ENCODE results near the gene NSUN7. TPM values are rescaled to one million over a fixed set of nuclear protein-coding genes. Genes with fewer than 3 reads are reported as not detected.

NSUN7 gene
- polyA plus RNA-seq, 1 donor from 2014 or later: 1.1 TPM

GRCh38 chr4:40750461-40751258 is 905 bp downstream of the NSUN7 start:
- peaks cover 2% of the 10 kb centered on the region for H3K36me3 Mint-ChIP-seq
- H3K4me3 Mint-ChIP-seq: peak overlapping the region; percentile 76 to 92 (median 83)
- H3K9me3 Mint-ChIP-seq: peaks cover 0 to 2% (median 2%) of the 10 kb centered on the region in 3 donors
- H3K27me3 Mint-ChIP-seq: peaks cover 14% of the 10 kb centered on the region
- H3K27ac Mint-ChIP-seq: peak overlapping the region in 2 of 3 donors; percentile 69 to 80
- peaks cover 2 to 5% (median 5%) of the 10 kb centered on the region in 3 donors for H3K4me1 Mint-ChIP-seq

- Mint-ChIP-seq H3K9me3 (peaks cover 0 to 2% (median 2%) of the 10 kb centered on the region in 3 donors), H3K4me3 (no peak overlapping the region), H3K36me3 (peaks cover 2% of the 10 kb centered on the region), H3K27ac (no peak overlapping the region), H3K4me1 (peaks cover 0 to 3% (median 2%) of the 10 kb centered on the region in 3 donors), H3K27me3 (peaks cover 10% of the 10 kb centered on the region)
These were observed 5.9 kb downstream of the NSUN7 start for GRCh38 chr4:40755616-40756015.

GRCh38 chr4:40763228-40763716 is 13.5 kb downstream of the NSUN7 start:
- no peaks in the 10 kb centered on the region for H3K36me3 Mint-ChIP-seq
- no peaks in the 10 kb centered on the region for H3K4me1 Mint-ChIP-seq
- no peaks in the 10 kb centered on the region for H3K9me3 Mint-ChIP-seq
- H3K4me3 Mint-ChIP-seq: no peak overlapping the region
- H3K27ac Mint-ChIP-seq: peak overlapping the region in 1 of 3 donors; percentile 32
- H3K27me3 Mint-ChIP-seq: peaks cover 1% of the 10 kb centered on the region

GRCh38 chr4:40769266-40769665 is 19.5 kb downstream of the NSUN7 start:
- H3K4me1 Mint-ChIP-seq: peaks cover 2 to 8% (median 2%) of the 10 kb centered on the region in 3 donors
- peaks cover 0 to 4% (median 0%) of the 10 kb centered on the region in 3 donors for H3K9me3 Mint-ChIP-seq
- peaks cover 3% of the 10 kb centered on the region for H3K27me3 Mint-ChIP-seq
- no peak overlapping the region for H3K27ac Mint-ChIP-seq
- H3K4me3 Mint-ChIP-seq: no peak overlapping the region
- H3K36me3 Mint-ChIP-seq: peaks cover 2% of the 10 kb centered on the region

- peaks cover 0 to 8% (median 5%) of the 10 kb centered on the region in 3 donors for H3K9me3 Mint-ChIP-seq
- no peak overlapping the region for H3K27ac Mint-ChIP-seq
- H3K4me1 Mint-ChIP-seq: peaks cover 2 to 5% (median 2%) of the 10 kb centered on the region in 3 donors
- H3K4me3 Mint-ChIP-seq: no peak overlapping the region
- H3K27me3 Mint-ChIP-seq: peaks cover 3% of the 10 kb centered on the region
- peaks cover 6% of the 10 kb centered on the region for H3K36me3 Mint-ChIP-seq
These were observed 28.3 kb downstream of the NSUN7 start for GRCh38 chr4:40778090-40778489.

GRCh38 chr4:40782876-40783275 is 33.1 kb downstream of the NSUN7 start:
- H3K4me3 Mint-ChIP-seq: no peak overlapping the region
- peaks cover 3% of the 10 kb centered on the region for H3K27me3 Mint-ChIP-seq
- H3K4me1 Mint-ChIP-seq: no peaks in the 10 kb centered on the region
- H3K27ac Mint-ChIP-seq: no peak overlapping the region
- H3K9me3 Mint-ChIP-seq: peaks cover 0 to 4% (median 3%) of the 10 kb centered on the region in 3 donors
- peaks cover 6% of the 10 kb centered on the region for H3K36me3 Mint-ChIP-seq

GRCh38 chr4:40785727-40786126 is 36.0 kb downstream of the NSUN7 start:
- Mint-ChIP-seq H3K9me3 (no peaks in the 10 kb centered on the region), H3K27me3 (peaks cover 5% of the 10 kb centered on the region), H3K27ac (no peak overlapping the region), H3K4me1 (no peaks in the 10 kb centered on the region), H3K36me3 (peaks cover 2% of the 10 kb centered on the region), H3K4me3 (no peak overlapping the region)

GRCh38 chr4:40788331-40788730 is 38.6 kb downstream of the NSUN7 start:
- no peak overlapping the region for H3K27ac Mint-ChIP-seq
- peaks cover 0 to under 1% (median 0%) of the 10 kb centered on the region in 3 donors for H3K4me1 Mint-ChIP-seq
- peaks cover 3% of the 10 kb centered on the region for H3K27me3 Mint-ChIP-seq
- no peak overlapping the region for H3K4me3 Mint-ChIP-seq
- H3K36me3 Mint-ChIP-seq: no peaks in the 10 kb centered on the region
- H3K9me3 Mint-ChIP-seq: no peaks in the 10 kb centered on the region

- peaks cover 3% of the 10 kb centered on the region for H3K27me3 Mint-ChIP-seq
- H3K4me1 Mint-ChIP-seq: peaks cover 0 to 3% (median 0%) of the 10 kb centered on the region in 3 donors
- H3K9me3 Mint-ChIP-seq: no peaks in the 10 kb centered on the region
- H3K36me3 Mint-ChIP-seq: no peaks in the 10 kb centered on the region
- no peak overlapping the region for H3K4me3 Mint-ChIP-seq
- no peak overlapping the region for H3K27ac Mint-ChIP-seq
These were observed 39.3 kb downstream of the NSUN7 start for GRCh38 chr4:40789031-40789430.

GRCh38 chr4:40789771-40790170 is 40.0 kb downstream of the NSUN7 start:
- Mint-ChIP-seq H3K36me3 (no peaks in the 10 kb centered on the region), H3K27ac (no peak overlapping the region), H3K27me3 (peaks cover 3% of the 10 kb centered on the region), H3K4me3 (no peak overlapping the region), H3K4me1 (peaks cover 0 to 3% (median 0%) of the 10 kb centered on the region in 3 donors), H3K9me3 (no peaks in the 10 kb centered on the region)

GRCh38 chr4:40800064-40800463 is 50.3 kb downstream of the NSUN7 start:
- peak overlapping the region in 2 of 3 donors; percentile 4 to 40 for H3K27ac Mint-ChIP-seq
- H3K4me1 Mint-ChIP-seq: peaks cover 6 to 15% (median 11%) of the 10 kb centered on the region in 3 donors
- no peaks in the 10 kb centered on the region for H3K36me3 Mint-ChIP-seq
- H3K27me3 Mint-ChIP-seq: no peaks in the 10 kb centered on the region
- H3K4me3 Mint-ChIP-seq: peak overlapping the region in 3 of 4 donors; percentile 8 to 75 (median 74)
- H3K9me3 Mint-ChIP-seq: no peaks in the 10 kb centered on the region

GRCh38 chr4:40804598-40804997 is 54.8 kb downstream of the NSUN7 start:
- Mint-ChIP-seq H3K4me3 (no peak overlapping the region), H3K27ac (no peak overlapping the region), H3K9me3 (peaks cover 0 to 1% (median 0%) of the 10 kb centered on the region in 3 donors), H3K27me3 (no peaks in the 10 kb centered on the region), H3K4me1 (peaks cover 6 to 11% (median 7%) of the 10 kb centered on the region in 3 donors), H3K36me3 (peaks cover 3% of the 10 kb centered on the region)

GRCh38 chr4:40808926-40809457 is 59.2 kb downstream of the NSUN7 start:
- Mint-ChIP-seq H3K9me3 (peaks cover 0 to 1% (median 0%) of the 10 kb centered on the region in 3 donors), H3K4me3 (no peak overlapping the region), H3K36me3 (peaks cover 3% of the 10 kb centered on the region), H3K27ac (no peak overlapping the region), H3K27me3 (no peaks in the 10 kb centered on the region), H3K4me1 (peaks cover 0 to 4% (median 0%) of the 10 kb centered on the region in 3 donors)

- Mint-ChIP-seq H3K4me3 (no peak overlapping the region), H3K4me1 (peaks cover 0 to 3% (median 0%) of the 10 kb centered on the region in 3 donors), H3K27me3 (no peaks in the 10 kb centered on the region), H3K9me3 (peaks cover 0 to 1% (median 0%) of the 10 kb centered on the region in 3 donors), H3K27ac (no peak overlapping the region), H3K36me3 (peaks cover 5% of the 10 kb centered on the region)
These were observed 62.2 kb downstream of the NSUN7 start for GRCh38 chr4:40811956-40812355.

GRCh38 chr4:40812386-40812785 is 62.6 kb downstream of the NSUN7 start:
- no peaks in the 10 kb centered on the region for H3K27me3 Mint-ChIP-seq
- peaks cover 0 to 1% (median 0%) of the 10 kb centered on the region in 3 donors for H3K9me3 Mint-ChIP-seq
- peaks cover 0 to 3% (median 0%) of the 10 kb centered on the region in 3 donors for H3K4me1 Mint-ChIP-seq
- H3K36me3 Mint-ChIP-seq: peaks cover 5% of the 10 kb centered on the region
- no peak overlapping the region for H3K27ac Mint-ChIP-seq
- H3K4me3 Mint-ChIP-seq: no peak overlapping the region
